HEK293 (cell line): ENCODE measurements around the gene AMPH.

Source experiments
- CTCF ChIA-PET: fragments of 350-600 bp; formaldehyde crosslinking; extraction: SDS; loops from one replicate; lab custom pipeline; 2021; ENCODE audit warnings: antibody characterized with exemption; lab: Yijun Ruan, JAX
- POLR2A ChIA-PET: fragments of 300-600 bp; formaldehyde crosslinking; extraction: SDS; loops from one replicate; lab custom pipeline; 2020; ENCODE audit warnings: antibody characterized with exemption, inconsistent platforms; lab: Yijun Ruan, JAX
- H3K27ac ChIP-seq: fragments of 200-500 bp; sonication (Bioruptor generic); 2 replicates; pipeline ENCODE4 v1.5.1; 2014; ENCODE audit warnings: low read depth, low read length, control low read depth, inconsistent platforms; ENCODE audit errors: extremely low read depth
- H3K36me3 ChIP-seq, 2 experiments: fragments of 200-500 bp in 1 of 2; sonication (Bioruptor generic) in 1 of 2; 1 replicate in 1 of 2; 2 replicates in 1 of 2; pipeline ENCODE4 v1.5.1; 2014 to 2017; ENCODE audit warnings: inconsistent platforms in 2 of 2, low read length in 2 of 2; ENCODE audit not compliant: control insufficient read depth in 2 of 2, insufficient read depth in 1 of 2
- H3K4me1 ChIP-seq: fragments of 200-500 bp; sonication (Bioruptor generic); 2 replicates; pipeline ENCODE4 v1.5.1; 2014; ENCODE audit warnings: mild to moderate bottlenecking, low read length, inconsistent platforms; ENCODE audit not compliant: control insufficient read depth, insufficient read depth
- H3K4me3 ChIP-seq: 2 replicates; pipeline ENCODE4 v1.5.1; 2011; ENCODE audit warnings: low read depth, mild to moderate bottlenecking, control low read depth, low read length, moderate library complexity
- H3K9me3 ChIP-seq: fragments of 200-500 bp; sonication (Bioruptor generic); 2 replicates; pipeline ENCODE4 v1.5.1; 2014; ENCODE audit warnings: low read depth, low read length, inconsistent platforms; ENCODE audit not compliant: control insufficient read depth, insufficient read depth
- EGR2 ChIP-seq: fragments of 450-650 bp; formaldehyde crosslinking; IDR thresholded peaks from 2 replicates; pipeline ENCODE4 v1.5.1; 2016; ENCODE audit warnings: low read depth, missing biosample characterization, missing genetic modification characterization
- OSR2 ChIP-seq: fragments of 450-650 bp; formaldehyde crosslinking; IDR thresholded peaks from 2 replicates; pipeline ENCODE4 v1.5.1; 2016; ENCODE audit warnings: missing biosample characterization, missing genetic modification characterization
- OVOL3 ChIP-seq: fragments of 450-650 bp; formaldehyde crosslinking; IDR thresholded peaks from 2 replicates; pipeline ENCODE4 v1.5.1; 2016; ENCODE audit warnings: missing biosample characterization, missing genetic modification characterization
- YY1 ChIP-seq: fragments of 450-650 bp; formaldehyde crosslinking; IDR thresholded peaks from 2 replicates; pipeline ENCODE4 v1.5.1; 2018; ENCODE audit warnings: missing biosample characterization, missing genetic modification characterization
- YY2 ChIP-seq: fragments of 450-650 bp; formaldehyde crosslinking; IDR thresholded peaks from 2 replicates; pipeline ENCODE4 v1.5.1; 2016; ENCODE audit warnings: missing biosample characterization, missing genetic modification characterization
- ZBTB11 ChIP-seq: fragments of 450-650 bp; formaldehyde crosslinking; conservative IDR thresholded peaks from 2 replicates; pipeline ENCODE4 v1.5.1; 2016; ENCODE audit warnings: low read depth, missing biosample characterization, missing genetic modification characterization
- ZBTB20 ChIP-seq: fragments of 450-650 bp; formaldehyde crosslinking; IDR thresholded peaks from 2 replicates; pipeline ENCODE4 v1.5.1; 2016; ENCODE audit warnings: missing biosample characterization, missing genetic modification characterization
- ZBTB44 ChIP-seq: fragments of 450-650 bp; IDR thresholded peaks from 2 replicates; pipeline ENCODE4 v1.5.1; 2018; ENCODE audit warnings: missing biosample characterization, mild to moderate bottlenecking, missing genetic modification characterization
- ZNF114 ChIP-seq: fragments of 450-650 bp; formaldehyde crosslinking; IDR thresholded peaks from 2 replicates; pipeline ENCODE4 v1.5.0; 2017; ENCODE audit warnings: missing biosample characterization, missing genetic modification characterization
- ZNF132 ChIP-seq: fragments of 450-650 bp; formaldehyde crosslinking; IDR thresholded peaks from 2 replicates; pipeline ENCODE4 v1.5.1; 2017; ENCODE audit warnings: missing biosample characterization, missing genetic modification characterization, borderline replicate concordance
- ZNF133 ChIP-seq: fragments of 450-650 bp; formaldehyde crosslinking; IDR thresholded peaks from 2 replicates; pipeline ENCODE4 v1.5.1; 2016; ENCODE audit warnings: missing biosample characterization, missing genetic modification characterization
- ZNF157 ChIP-seq: fragments of 450-650 bp; formaldehyde crosslinking; IDR thresholded peaks from 2 replicates; pipeline ENCODE4 v1.5.1; 2016; ENCODE audit warnings: missing biosample characterization, missing genetic modification characterization
- ZNF175 ChIP-seq: fragments of 450-650 bp; formaldehyde crosslinking; IDR thresholded peaks from 2 replicates; pipeline ENCODE4 v1.5.1; 2016; ENCODE audit warnings: missing biosample characterization, missing genetic modification characterization
- ZNF2 ChIP-seq: fragments of 450-650 bp; formaldehyde crosslinking; IDR thresholded peaks from 2 replicates; pipeline ENCODE4 v1.5.1; 2016; ENCODE audit warnings: missing biosample characterization, missing genetic modification characterization
- ZNF211 ChIP-seq: fragments of 450-650 bp; formaldehyde crosslinking; IDR thresholded peaks from 2 replicates; pipeline ENCODE4 v1.5.1; 2016; ENCODE audit warnings: low read depth, missing biosample characterization, missing genetic modification characterization
- ZNF23 ChIP-seq: fragments of 450-650 bp; formaldehyde crosslinking; IDR thresholded peaks from 2 replicates; pipeline ENCODE4 v1.5.1; 2016; ENCODE audit warnings: missing biosample characterization, missing genetic modification characterization, borderline replicate concordance
- ZNF423 ChIP-seq: fragments of 450-650 bp; formaldehyde crosslinking; IDR thresholded peaks from 2 replicates; pipeline ENCODE4 v1.5.1; 2016; ENCODE audit warnings: missing biosample characterization, missing genetic modification characterization
- ZNF510 ChIP-seq: fragments of 450-650 bp; formaldehyde crosslinking; IDR thresholded peaks from 2 replicates; pipeline ENCODE4 v1.5.1; 2018; ENCODE audit warnings: mild to moderate bottlenecking, missing genetic modification characterization, missing biosample characterization; ENCODE audit not compliant: insufficient replicate concordance
- ZNF530 ChIP-seq: fragments of 450-650 bp; formaldehyde crosslinking; IDR thresholded peaks from 2 replicates; pipeline ENCODE4 v1.5.1; 2016; ENCODE audit warnings: low read depth, missing biosample characterization, missing genetic modification characterization
- ZNF555 ChIP-seq: fragments of 450-650 bp; formaldehyde crosslinking; conservative IDR thresholded peaks from 2 replicates; pipeline ENCODE4 v1.5.1; 2017; ENCODE audit warnings: missing biosample characterization, mild to moderate bottlenecking, missing genetic modification characterization, inconsistent platforms
- ZNF580 ChIP-seq: fragments of 450-650 bp; formaldehyde crosslinking; IDR thresholded peaks from 2 replicates; pipeline ENCODE4 v1.5.1; 2016; ENCODE audit warnings: missing biosample characterization, missing genetic modification characterization
- ZNF585B ChIP-seq: fragments of 450-650 bp; formaldehyde crosslinking; IDR thresholded peaks from 2 replicates; pipeline ENCODE4 v1.5.1; 2016; ENCODE audit warnings: missing biosample characterization, missing genetic modification characterization
- ZNF600 ChIP-seq: fragments of 450-650 bp; formaldehyde crosslinking; IDR thresholded peaks from 2 replicates; pipeline ENCODE4 v1.5.1; 2016; ENCODE audit warnings: missing biosample characterization, missing genetic modification characterization
- ZNF610 ChIP-seq: fragments of 450-650 bp; formaldehyde crosslinking; IDR thresholded peaks from 2 replicates; pipeline ENCODE4 v1.5.1; 2016; ENCODE audit warnings: missing biosample characterization, missing genetic modification characterization, borderline replicate concordance
- ZNF664 ChIP-seq: fragments of 450-650 bp; formaldehyde crosslinking; IDR thresholded peaks from 2 replicates; pipeline ENCODE4 v1.5.1; 2016; ENCODE audit warnings: missing biosample characterization, missing genetic modification characterization
- ZXDB ChIP-seq: fragments of 450-650 bp; formaldehyde crosslinking; IDR thresholded peaks from 2 replicates; pipeline ENCODE4 v1.5.1; 2016; ENCODE audit warnings: missing biosample characterization, missing genetic modification characterization
- TF ChIP-seq, protein P1 (sequence below): fragments of 450-650 bp; IDR thresholded peaks from 2 replicates; pipeline ENCODE4 v1.5.1; 2018; ENCODE audit warnings: missing biosample characterization, missing genetic modification characterization
- TF ChIP-seq, protein P2 (sequence below): fragments of 450-650 bp; formaldehyde crosslinking; IDR thresholded peaks from 2 replicates; pipeline ENCODE4 v1.5.0; 2017; ENCODE audit warnings: missing biosample characterization, missing genetic modification characterization, borderline replicate concordance

AMPH gene

GRCh38 chr7:38554586-38554985 is 76.6 kb downstream of the AMPH start:
- H3K27ac ChIP-seq, result no peak overlapping the region
- no peak overlapping the region for H3K4me3 ChIP-seq
- POLR2A ChIA-PET, result no interaction called here
- CTCF ChIA-PET, result interaction anchor here (0.9 kb wide), 1 partner anchor 122 kb away, joined by 3 read pairs; no protein-coding TSS in a partner anchor
- no peak for TF ChIP-seq ZNF664 (tag by site-specific recombination)
- TF ChIP-seq ZNF600 (tag by site-specific recombination), result no peak
- TF ChIP-seq OVOL3 (tag by site-specific recombination), result no peak
- no peak for TF ChIP-seq ZBTB44 (tag by site-specific recombination)
- TF ChIP-seq, protein P1, sequence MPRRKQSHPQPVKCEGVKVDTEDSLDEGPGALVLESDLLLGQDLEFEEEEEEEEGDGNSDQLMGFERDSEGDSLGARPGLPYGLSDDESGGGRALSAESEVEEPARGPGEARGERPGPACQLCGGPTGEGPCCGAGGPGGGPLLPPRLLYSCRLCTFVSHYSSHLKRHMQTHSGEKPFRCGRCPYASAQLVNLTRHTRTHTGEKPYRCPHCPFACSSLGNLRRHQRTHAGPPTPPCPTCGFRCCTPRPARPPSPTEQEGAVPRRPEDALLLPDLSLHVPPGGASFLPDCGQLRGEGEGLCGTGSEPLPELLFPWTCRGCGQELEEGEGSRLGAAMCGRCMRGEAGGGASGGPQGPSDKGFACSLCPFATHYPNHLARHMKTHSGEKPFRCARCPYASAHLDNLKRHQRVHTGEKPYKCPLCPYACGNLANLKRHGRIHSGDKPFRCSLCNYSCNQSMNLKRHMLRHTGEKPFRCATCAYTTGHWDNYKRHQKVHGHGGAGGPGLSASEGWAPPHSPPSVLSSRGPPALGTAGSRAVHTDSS (tag by site-specific recombination), result no peak
- TF ChIP-seq EGR2 (tag by site-specific recombination), result no peak
- TF ChIP-seq ZNF23 (tag by site-specific recombination), result no peak
- no peak for TF ChIP-seq YY1 (tag by site-specific recombination)
- no peak for TF ChIP-seq ZNF157
- no peak for TF ChIP-seq ZNF423
- TF ChIP-seq ZNF585B (tag by site-specific recombination), result no peak
- TF ChIP-seq ZNF610 (tag by site-specific recombination), result no peak
- H3K36me3 ChIP-seq, result no peaks in the 10 kb centered on the region
- H3K4me1 ChIP-seq, result no peaks in the 10 kb centered on the region; the same call in 1 of the 2 replicates
- no peaks in the 10 kb centered on the region for H3K9me3 ChIP-seq

- POLR2A ChIA-PET, result no interaction called here
- Histone ChIP-seq H3K4me3 (no peak overlapping the region), H3K27ac (no peak overlapping the region), H3K36me3 (no peaks in the 10 kb centered on the region), H3K9me3 (no peaks in the 10 kb centered on the region), H3K4me1 (no peaks in the 10 kb centered on the region; the same call in 1 of the 2 replicates)
- CTCF ChIA-PET, result no interaction called here
- TF ChIP-seq ZBTB11 (tag by site-specific recombination) (no peak), OSR2 (no peak), ZNF211 (no peak), ZNF114 (tag by site-specific recombination) (no peak), ZNF555 (no peak), ZNF530 (tag by site-specific recombination) (no peak), ZNF580 (no peak), YY2 (no peak), ZNF175 (tag by site-specific recombination) (no peak), ZNF133 (no peak), ZXDB (tag by site-specific recombination) (no peak), ZNF610 (tag by site-specific recombination) (no peak), ZNF2 (no peak), ZNF132 (tag by site-specific recombination) (no peak), ZNF510 (no peak), ZBTB20 (no peak)
- TF ChIP-seq, protein P2, sequence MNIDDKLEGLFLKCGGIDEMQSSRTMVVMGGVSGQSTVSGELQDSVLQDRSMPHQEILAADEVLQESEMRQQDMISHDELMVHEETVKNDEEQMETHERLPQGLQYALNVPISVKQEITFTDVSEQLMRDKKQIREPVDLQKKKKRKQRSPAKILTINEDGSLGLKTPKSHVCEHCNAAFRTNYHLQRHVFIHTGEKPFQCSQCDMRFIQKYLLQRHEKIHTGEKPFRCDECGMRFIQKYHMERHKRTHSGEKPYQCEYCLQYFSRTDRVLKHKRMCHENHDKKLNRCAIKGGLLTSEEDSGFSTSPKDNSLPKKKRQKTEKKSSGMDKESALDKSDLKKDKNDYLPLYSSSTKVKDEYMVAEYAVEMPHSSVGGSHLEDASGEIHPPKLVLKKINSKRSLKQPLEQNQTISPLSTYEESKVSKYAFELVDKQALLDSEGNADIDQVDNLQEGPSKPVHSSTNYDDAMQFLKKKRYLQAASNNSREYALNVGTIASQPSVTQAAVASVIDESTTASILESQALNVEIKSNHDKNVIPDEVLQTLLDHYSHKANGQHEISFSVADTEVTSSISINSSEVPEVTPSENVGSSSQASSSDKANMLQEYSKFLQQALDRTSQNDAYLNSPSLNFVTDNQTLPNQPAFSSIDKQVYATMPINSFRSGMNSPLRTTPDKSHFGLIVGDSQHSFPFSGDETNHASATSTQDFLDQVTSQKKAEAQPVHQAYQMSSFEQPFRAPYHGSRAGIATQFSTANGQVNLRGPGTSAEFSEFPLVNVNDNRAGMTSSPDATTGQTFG (tag by site-specific recombination), result no peak
Measured at GRCh38 chr7:38550836-38551235, 80.3 kb downstream of the AMPH start.
